ENCODE measurements around the gene SPRED2. TPM values are rescaled to one million over a fixed set of nuclear protein-coding genes. Genes with fewer than 3 reads are reported as not detected.

Gene SPRED2
- polyA plus RNA-seq, 1 donor from 2014 or later: 5.3 TPM

- Histone ChIP-seq H3K9ac (ENCODE audit: low read length) (no peak overlapping the region), H3K9me3 (ENCODE audit: low read length) (no peaks in the 10 kb centered on the region), H3F3A (ENCODE audit: insufficient read depth, low read length, poor library complexity, severe bottlenecking) (no peaks in the 10 kb centered on the region), H3K79me2 (replicated peaks; ENCODE audit: insufficient read depth, low read length) (no peaks in the 10 kb centered on the region), H3K9me2 (ENCODE audit: insufficient read depth, low read length) (no peaks in the 10 kb centered on the region), H3K36me3 (ENCODE audit: insufficient read depth, low read length) (no peaks in the 10 kb centered on the region), H4K20me1 (ENCODE audit: insufficient read depth) (no peaks in the 10 kb centered on the region), H3K4me3 (ENCODE audit: low read length) (no peak overlapping the region), H3K27me3 (ENCODE audit: insufficient read depth, low read depth, low read length) (no peaks in the 10 kb centered on the region), H2AFZ (ENCODE audit: low read depth, low read length) (no peak overlapping the region), H3K27ac (ENCODE audit: low read length) (no peak overlapping the region), H3K4me2 (ENCODE audit: low read length) (no peak overlapping the region)
- TF ChIP-seq CTCF (IDR thresholded peaks at IDR 0.05; ENCODE audit: poor library complexity, severe bottlenecking) (no peak), EZH2 (IDR thresholded peaks at IDR 0.05; ENCODE audit: borderline replicate concordance, insufficient read depth, low read length, poor library complexity, severe bottlenecking) (no peak), MXI1 (conservative IDR thresholded peaks at IDR 0.05; ENCODE audit: poor library complexity, severe bottlenecking) (no peak), TAF1 (IDR thresholded peaks at IDR 0.05; ENCODE audit: low read depth) (no peak), REST (IDR thresholded peaks at IDR 0.05; ENCODE audit: borderline replicate concordance) (no peak), POLR2AphosphoS5 (IDR thresholded peaks at IDR 0.05) (no peak), RAD21 (conservative IDR thresholded peaks at IDR 0.05) (no peak)
Measured at GRCh38 chr2:65349863-65350262, 82.5 kb downstream of the SPRED2 start.

- H3K4me2 ChIP-seq (ENCODE audit: low read length): no peak overlapping the region
- TF ChIP-seq MXI1 (conservative IDR thresholded peaks at IDR 0.05; ENCODE audit: poor library complexity, severe bottlenecking) (no peak), TAF1 (IDR thresholded peaks at IDR 0.05; ENCODE audit: low read depth) (no peak), EZH2 (IDR thresholded peaks at IDR 0.05; ENCODE audit: borderline replicate concordance, insufficient read depth, low read length, poor library complexity, severe bottlenecking) (no peak), SMC3 (conservative IDR thresholded peaks at IDR 0.05; ENCODE audit: poor library complexity) (no peak), REST (IDR thresholded peaks at IDR 0.05; ENCODE audit: borderline replicate concordance) (no peak), POLR2AphosphoS5 (IDR thresholded peaks at IDR 0.05) (no peak), EP300 (conservative IDR thresholded peaks at IDR 0.05; ENCODE audit: poor library complexity, severe bottlenecking) (no peak), RAD21 (conservative IDR thresholded peaks at IDR 0.05) (no peak), CTCF (IDR thresholded peaks at IDR 0.05; ENCODE audit: poor library complexity, severe bottlenecking) (no peak)
- H4K20me1 ChIP-seq (ENCODE audit: insufficient read depth): no peaks in the 10 kb centered on the region
- no peaks in the 10 kb centered on the region for H3K36me3 ChIP-seq (ENCODE audit: insufficient read depth, low read length)
- no peaks in the 10 kb centered on the region for H3K79me2 ChIP-seq (replicated peaks; ENCODE audit: insufficient read depth, low read length)
- H3K4me3 ChIP-seq (ENCODE audit: low read length): no peak overlapping the region
- no peaks in the 10 kb centered on the region for H3F3A ChIP-seq (ENCODE audit: insufficient read depth, low read length, poor library complexity, severe bottlenecking)
- H3K27ac ChIP-seq (ENCODE audit: low read length): no peak overlapping the region
- no peak overlapping the region for H3K9ac ChIP-seq (ENCODE audit: low read length)
- H3K9me3 ChIP-seq (ENCODE audit: low read length): no peaks in the 10 kb centered on the region
- H2AFZ ChIP-seq (ENCODE audit: low read depth, low read length): no peak overlapping the region
- no peaks in the 10 kb centered on the region for H3K9me2 ChIP-seq (ENCODE audit: insufficient read depth, low read length)
- H3K27me3 ChIP-seq (ENCODE audit: insufficient read depth, low read depth, low read length): no peaks in the 10 kb centered on the region
Measured at GRCh38 chr2:65347913-65348312, 84.5 kb downstream of the SPRED2 start.
